HFFc6 (cell line): ENCODE results near the gene LILRB4. TPM values are rescaled to one million over a fixed set of nuclear protein-coding genes. Genes with fewer than 3 reads are reported as not detected.

ENCODE experiments used
- DNase-seq: peaks from one replicate; pipeline ENCODE4 v3.0.0-alpha.2; 2018
- H3K27ac Mint-ChIP-seq: 2 replicates; pipeline ENCODE4 v1.8.0; 2020; ENCODE audit warnings: mild to moderate bottlenecking, mixed read lengths
- H3K27me3 Mint-ChIP-seq: 2 replicates; pipeline ENCODE4 v1.8.0; 2021; ENCODE audit warnings: mild to moderate bottlenecking, moderate library complexity, mixed read lengths; ENCODE audit not compliant: insufficient read depth
- H3K36me3 Mint-ChIP-seq: 2 replicates; pipeline ENCODE4 v1.8.0; 2021; ENCODE audit warnings: low read depth, mixed read lengths
- H3K4me1 Mint-ChIP-seq: 2 replicates; pipeline ENCODE4 v1.8.0; 2020; ENCODE audit warnings: low read depth, mixed read lengths
- H3K4me3 Mint-ChIP-seq: 2 replicates; pipeline ENCODE4 v1.8.0; 2020; ENCODE audit warnings: mild to moderate bottlenecking, moderate library complexity, mixed read lengths
- H3K9me3 Mint-ChIP-seq: 2 replicates; pipeline ENCODE4 v1.8.0; 2020; ENCODE audit warnings: mild to moderate bottlenecking, mixed read lengths
- total RNA-seq, 6 experiments: library from RNA; stranded (reverse); fragmentation: NEBNext Ultra II Directional; extraction: Animal tissue kit (Norgen Biotek cat#: 25700); gene quantifications; 2 replicates in 1 of 6; 3 replicates in 5 of 6; pipeline ENCODE4 v1.2.3, GENCODE V29; 2021
- TF ChIP-seq, protein P1 (sequence below): fragments of 200-600 bp; sonication (generic); IDR thresholded peaks from 2 replicates; pipeline ENCODE4 v1.5.0; 2021; ENCODE audit warnings: antibody characterized with exemption, mild to moderate bottlenecking

LILRB4 gene
- total RNA-seq, 6 experiments from 2014 or later: not detected

DNA sequence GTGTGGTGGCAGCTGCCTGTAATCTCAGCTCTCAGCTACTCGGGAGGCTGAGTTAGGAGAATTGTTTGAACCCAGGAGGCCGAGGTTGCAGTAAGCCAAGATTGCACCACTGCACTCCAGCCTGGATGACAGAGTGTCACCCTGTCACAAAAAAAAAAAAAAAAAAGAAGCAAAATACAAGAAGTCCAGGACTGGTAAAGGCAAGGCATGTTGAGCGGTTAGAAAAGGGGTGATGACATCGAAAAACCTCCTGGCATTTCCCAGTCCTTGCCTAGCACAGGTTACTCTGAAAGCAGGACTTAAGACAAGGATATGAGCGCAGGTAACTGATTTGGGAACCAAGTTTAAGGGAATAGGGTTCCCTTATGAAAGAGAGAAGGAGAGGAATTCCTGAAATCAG lies 2.5 kb upstream of the LILRB4 start:
- H3K27ac Mint-ChIP-seq: no peak overlapping the region
- TF ChIP-seq, protein P1, sequence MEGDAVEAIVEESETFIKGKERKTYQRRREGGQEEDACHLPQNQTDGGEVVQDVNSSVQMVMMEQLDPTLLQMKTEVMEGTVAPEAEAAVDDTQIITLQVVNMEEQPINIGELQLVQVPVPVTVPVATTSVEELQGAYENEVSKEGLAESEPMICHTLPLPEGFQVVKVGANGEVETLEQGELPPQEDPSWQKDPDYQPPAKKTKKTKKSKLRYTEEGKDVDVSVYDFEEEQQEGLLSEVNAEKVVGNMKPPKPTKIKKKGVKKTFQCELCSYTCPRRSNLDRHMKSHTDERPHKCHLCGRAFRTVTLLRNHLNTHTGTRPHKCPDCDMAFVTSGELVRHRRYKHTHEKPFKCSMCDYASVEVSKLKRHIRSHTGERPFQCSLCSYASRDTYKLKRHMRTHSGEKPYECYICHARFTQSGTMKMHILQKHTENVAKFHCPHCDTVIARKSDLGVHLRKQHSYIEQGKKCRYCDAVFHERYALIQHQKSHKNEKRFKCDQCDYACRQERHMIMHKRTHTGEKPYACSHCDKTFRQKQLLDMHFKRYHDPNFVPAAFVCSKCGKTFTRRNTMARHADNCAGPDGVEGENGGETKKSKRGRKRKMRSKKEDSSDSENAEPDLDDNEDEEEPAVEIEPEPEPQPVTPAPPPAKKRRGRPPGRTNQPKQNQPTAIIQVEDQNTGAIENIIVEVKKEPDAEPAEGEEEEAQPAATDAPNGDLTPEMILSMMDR: no peak
- 0 out of 2 replicates have a peak, but pooled peaks cover 1% of the 10 kb centered on the region for H3K27me3 Mint-ChIP-seq
- no peak overlapping the region for H3K4me3 Mint-ChIP-seq
- H3K4me1 Mint-ChIP-seq: no peaks in the 10 kb centered on the region
- H3K9me3 Mint-ChIP-seq: peaks cover 37% of the 10 kb centered on the region
- no peaks in the 10 kb centered on the region for H3K36me3 Mint-ChIP-seq
- DNase-seq: no peak

DNA sequence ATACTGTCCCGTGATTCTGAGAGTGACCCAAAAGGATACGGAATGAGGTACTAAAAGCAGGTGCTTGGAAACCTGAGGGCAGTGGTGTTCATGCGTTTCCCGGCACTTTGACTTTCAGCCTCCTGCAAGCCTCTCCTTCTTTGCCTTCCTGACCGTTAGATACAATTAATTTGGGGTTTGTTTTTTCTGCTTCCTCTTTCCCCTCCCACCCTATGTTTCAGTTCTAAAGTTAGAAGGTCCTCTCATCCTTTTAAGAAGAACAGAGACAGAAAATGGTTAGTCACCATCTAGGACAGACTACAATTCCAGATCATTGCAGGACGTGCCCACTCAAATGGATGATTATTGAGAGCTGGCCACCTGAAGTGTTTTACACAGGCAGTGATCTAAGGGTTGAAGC lies 1.8 kb upstream of the LILRB4 start:
- Mint-ChIP-seq H3K27ac (no peak overlapping the region), H3K4me3 (no peak overlapping the region), H3K4me1 (no peaks in the 10 kb centered on the region), H3K9me3 (peaks cover 42% of the 10 kb centered on the region), H3K27me3 (0 out of 2 replicates have a peak, but pooled peaks cover 1% of the 10 kb centered on the region), H3K36me3 (no peaks in the 10 kb centered on the region)
- DNase-seq: no peak
- TF ChIP-seq, protein P1: no peak

DNA sequence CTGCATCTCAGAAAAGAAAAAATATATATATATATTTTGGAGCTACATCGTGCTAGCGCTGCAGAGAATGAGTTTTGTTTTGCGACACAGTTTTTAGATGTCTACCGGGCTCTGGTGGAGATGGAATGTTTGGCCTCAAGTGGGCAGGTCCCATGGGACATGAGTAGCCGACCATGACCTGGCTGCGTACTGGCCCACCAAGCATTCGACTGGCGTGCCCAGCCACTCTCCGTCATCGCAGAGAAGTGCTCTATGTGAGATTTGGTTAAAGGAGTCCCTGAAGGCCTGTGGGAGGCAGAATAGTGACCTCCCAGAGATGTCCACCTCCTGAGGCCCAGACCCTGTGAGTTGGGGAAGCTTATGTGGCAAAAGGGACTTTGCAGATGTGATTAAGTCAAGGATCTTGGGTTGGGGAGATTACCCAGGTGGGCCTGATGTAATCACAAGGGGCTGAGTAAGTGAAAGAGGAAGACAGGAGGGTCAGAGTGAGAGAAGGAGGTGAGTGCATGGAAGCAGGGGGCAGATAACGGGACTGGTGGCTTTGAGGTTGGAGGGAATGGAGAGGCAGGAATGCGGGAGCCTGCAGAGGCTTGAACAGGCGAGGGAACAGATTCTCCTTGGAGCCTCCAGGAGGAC lies 821 bp upstream of the LILRB4 start:
- TF ChIP-seq, protein P1: no peak
- DNase-seq: no peak
- no peak overlapping the region for H3K27ac Mint-ChIP-seq
- H3K27me3 Mint-ChIP-seq: 0 out of 2 replicates have a peak, but pooled peaks cover 1% of the 10 kb centered on the region
- no peaks in the 10 kb centered on the region for H3K36me3 Mint-ChIP-seq
- peaks cover 45% of the 10 kb centered on the region for H3K9me3 Mint-ChIP-seq
- H3K4me1 Mint-ChIP-seq: no peaks in the 10 kb centered on the region
- H3K4me3 Mint-ChIP-seq: no peak overlapping the region

DNA sequence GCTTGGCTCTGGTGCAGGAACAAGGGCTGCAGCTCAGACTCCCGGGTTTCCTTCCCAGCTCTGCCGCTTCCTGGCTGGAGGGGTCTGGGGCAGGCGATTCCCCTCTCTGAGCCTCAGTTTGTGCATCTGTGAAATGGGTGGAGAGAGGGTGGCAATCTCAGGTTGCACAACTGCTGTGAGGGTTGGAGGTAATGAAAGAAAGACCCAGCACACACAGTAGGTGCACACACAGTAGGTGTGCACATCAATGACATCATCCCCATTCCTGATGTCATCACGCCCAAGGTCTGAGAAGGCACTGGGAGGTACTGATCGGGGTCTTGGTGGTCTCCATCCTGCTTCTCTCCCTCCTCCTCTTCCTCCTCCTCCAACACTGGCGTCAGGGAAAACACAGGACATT lies 2.7 kb downstream of the LILRB4 start:
- Mint-ChIP-seq H3K9me3 (peaks cover 34% of the 10 kb centered on the region), H3K4me1 (no peaks in the 10 kb centered on the region), H3K36me3 (no peaks in the 10 kb centered on the region), H3K4me3 (no peak overlapping the region), H3K27me3 (0 out of 2 replicates have a peak, but pooled peaks cover 1% of the 10 kb centered on the region), H3K27ac (no peak overlapping the region)
- no peak for DNase-seq
- TF ChIP-seq, protein P1: no peak

DNA sequence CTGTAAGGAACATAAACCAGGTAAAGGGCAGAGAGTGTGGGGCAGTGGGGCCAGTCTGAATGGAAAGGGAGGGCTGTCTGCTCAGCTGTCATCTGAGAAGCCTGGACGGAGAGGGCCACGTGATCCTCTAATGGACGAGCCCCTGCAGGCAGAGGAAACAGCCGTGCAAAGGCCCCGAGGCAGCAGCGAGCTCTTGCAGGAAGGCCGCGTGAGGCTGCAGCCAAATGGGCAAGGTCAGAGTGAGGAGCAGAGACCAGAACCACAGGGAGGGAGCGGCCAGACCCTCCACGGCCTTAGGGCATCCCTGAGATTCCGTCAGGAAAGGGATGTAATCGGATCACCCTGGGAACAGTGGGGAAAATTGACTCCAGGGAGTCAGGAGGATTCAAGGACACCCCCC lies 4.4 kb downstream of the LILRB4 start:
- no peaks in the 10 kb centered on the region for H3K36me3 Mint-ChIP-seq
- 0 out of 2 replicates have a peak, but pooled peaks cover under 1% of the 10 kb centered on the region for H3K27me3 Mint-ChIP-seq
- no peak overlapping the region for H3K27ac Mint-ChIP-seq
- no peak overlapping the region for H3K4me3 Mint-ChIP-seq
- H3K9me3 Mint-ChIP-seq: peaks cover 31% of the 10 kb centered on the region
- H3K4me1 Mint-ChIP-seq: no peaks in the 10 kb centered on the region
- DNase-seq: no peak
- TF ChIP-seq, protein P1: no peak
